HG03159 (cell line): ENCODE data around the gene HBM.
"Not testable (repeated sequence)": the region's sequence is repeated elsewhere in the genome, so short reads cannot be mapped to it uniquely, and the experiment has no call there.

Source experiments
- ATAC-seq: cut with Tn5 transposase; IDR thresholded peaks from one replicate; pipeline ENCODE4 v1.9.1; 2021; ENCODE audit warnings: mild to moderate bottlenecking, moderate library complexity; ENCODE audit not compliant: unreplicated experiment

The HBM gene

DNA sequence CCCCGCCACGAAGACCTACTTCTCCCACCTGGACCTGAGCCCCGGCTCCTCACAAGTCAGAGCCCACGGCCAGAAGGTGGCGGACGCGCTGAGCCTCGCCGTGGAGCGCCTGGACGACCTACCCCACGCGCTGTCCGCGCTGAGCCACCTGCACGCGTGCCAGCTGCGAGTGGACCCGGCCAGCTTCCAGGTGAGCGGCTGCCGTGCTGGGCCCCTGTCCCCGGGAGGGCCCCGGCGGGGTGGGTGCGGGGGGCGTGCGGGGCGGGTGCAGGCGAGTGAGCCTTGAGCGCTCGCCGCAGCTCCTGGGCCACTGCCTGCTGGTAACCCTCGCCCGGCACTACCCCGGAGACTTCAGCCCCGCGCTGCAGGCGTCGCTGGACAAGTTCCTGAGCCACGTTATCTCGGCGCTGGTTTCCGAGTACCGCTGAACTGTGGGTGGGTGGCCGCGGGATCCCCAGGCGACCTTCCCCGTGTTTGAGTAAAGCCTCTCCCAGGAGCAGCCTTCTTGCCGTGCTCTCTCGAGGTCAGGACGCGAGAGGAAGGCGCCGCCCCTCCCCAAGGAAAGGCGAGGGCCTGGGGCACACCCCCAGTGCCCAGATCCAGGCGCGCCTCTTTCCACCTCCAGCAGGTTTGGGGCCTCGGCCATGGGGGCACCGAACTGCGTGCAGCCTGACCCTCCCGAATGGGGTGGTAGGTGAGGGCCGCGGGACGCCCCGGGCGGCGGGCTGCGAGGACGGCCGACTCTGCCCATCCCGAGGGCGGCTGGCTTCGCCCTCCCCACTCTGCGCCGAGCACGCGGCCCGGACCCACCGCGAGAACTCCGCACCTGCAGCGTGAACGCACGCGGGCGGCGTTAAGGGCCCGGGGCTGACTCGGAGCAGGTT is 15.1 kb downstream of the HBM start:
- ATAC-seq: no peak

DNA sequence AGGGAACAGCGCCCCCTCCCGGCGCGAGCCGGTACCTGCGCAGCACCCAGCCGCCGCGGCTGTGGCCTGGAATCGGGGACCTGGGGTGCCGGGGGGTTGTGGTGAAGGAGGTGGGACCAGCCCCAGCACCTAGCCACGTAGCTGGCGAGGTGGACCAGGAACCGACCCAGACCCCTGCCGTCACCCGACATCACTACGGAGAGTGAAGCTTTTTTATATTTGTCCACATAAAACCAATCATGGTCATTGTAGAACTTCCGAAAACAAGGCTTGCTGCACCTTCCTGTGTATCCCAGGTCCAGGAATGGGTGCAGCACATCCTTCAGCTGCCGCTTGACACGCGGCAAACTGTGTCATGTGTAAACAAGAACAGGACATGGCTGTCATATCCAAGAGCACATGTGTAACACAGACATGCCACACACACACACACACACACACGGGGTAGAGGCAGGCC is 15.8 kb downstream of the HBM start:
- no peak for ATAC-seq

DNA sequence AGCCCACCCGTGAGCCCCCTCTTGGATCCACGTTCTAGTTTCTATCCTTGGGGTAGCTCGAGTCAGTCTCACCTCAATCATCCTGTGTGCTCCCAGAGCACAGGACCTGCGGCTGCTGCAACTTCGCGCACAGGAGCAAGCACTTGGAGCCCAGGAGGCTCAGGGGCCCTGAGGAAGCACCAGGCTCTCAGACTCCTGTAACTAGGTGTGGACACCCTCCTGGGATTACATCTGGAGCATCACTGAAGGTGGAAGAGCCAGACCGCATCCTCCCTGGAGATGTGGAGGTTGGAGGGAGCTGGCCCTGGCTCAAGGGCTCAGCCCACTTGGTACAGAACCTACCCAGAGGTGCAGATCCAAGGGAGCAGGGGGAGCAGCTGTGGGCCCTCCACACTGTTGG is 17.2 kb downstream of the HBM start:
- ATAC-seq: no peak

DNA sequence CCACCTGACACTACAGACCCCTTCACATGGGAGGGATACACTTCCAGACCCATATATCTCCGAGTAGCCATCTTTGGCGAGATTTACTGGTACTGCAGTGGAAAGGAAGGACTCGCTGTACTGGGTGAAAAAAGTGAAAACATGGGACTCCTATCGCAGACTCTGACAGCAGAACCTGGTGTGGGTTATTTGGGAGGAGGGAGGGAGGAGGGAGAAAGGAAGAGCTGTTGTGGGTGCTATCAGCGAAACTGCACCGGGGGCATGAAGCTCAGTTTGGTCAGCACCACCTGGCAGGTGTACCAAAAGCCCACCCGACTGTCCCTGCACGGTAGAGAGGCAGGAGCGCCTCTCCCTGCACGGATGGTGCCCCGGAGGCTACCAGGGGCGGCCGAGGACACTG is 19.4 kb downstream of the HBM start:
- ATAC-seq: no peak

DNA sequence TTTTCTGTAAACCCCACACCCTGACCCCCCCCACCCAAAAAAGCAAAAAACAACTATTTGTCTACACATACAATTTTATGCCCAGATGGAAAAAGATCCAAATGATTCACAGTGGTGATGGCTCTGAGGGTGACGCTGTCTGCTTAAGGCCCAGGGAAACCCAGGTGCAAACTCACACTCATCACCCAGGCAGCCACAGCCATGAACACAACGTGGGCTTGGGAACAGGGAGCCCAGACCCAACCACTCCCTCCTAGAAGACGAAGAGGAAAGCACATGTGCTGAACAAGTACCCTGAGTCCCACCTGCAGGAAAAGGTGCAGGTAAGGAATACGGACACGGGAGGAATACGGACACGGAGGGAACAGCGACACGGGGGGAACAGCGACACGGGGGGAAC is 19.9 kb downstream of the HBM start:
- no peak for ATAC-seq

DNA sequence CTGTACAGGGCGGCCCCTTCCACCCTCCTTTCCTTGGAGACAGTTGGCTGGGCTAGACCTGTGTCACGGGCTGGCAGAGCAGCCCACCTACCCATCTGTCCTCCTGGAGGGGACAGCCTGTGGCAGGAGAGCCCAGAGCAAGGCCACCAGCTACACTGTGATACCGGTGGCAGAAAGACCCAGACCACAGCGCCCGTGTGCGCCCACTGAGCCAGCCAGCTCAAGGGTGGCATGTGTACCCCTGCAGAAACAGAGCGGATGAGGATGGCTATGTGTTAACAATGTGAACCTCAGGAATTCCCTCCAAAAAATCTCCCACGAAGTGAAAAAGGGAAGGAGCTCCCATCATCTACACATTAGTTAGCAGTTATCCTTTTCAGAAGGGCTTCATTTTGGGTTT is 21.6 kb downstream of the HBM start:
- no peak for ATAC-seq

DNA sequence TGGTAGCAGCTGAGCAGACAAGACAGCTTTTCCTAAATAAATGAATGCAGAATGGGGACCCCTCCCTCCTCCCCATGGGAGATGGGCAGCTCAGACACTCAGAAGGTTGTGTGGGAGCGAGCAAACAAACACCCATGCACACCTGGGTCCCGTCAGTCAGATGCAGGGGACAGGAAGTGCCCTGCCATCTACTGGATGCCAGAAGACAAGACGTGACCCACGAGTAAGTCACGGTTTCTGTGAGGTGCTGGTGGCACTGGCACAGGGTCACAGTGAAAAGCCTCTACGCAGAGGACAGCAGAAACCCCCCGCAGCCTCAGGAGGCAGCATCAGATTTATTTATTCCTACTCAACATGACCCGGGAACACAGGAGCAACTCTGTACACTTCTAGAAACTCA is 22.9 kb downstream of the HBM start:
- ATAC-seq: no peak

DNA sequence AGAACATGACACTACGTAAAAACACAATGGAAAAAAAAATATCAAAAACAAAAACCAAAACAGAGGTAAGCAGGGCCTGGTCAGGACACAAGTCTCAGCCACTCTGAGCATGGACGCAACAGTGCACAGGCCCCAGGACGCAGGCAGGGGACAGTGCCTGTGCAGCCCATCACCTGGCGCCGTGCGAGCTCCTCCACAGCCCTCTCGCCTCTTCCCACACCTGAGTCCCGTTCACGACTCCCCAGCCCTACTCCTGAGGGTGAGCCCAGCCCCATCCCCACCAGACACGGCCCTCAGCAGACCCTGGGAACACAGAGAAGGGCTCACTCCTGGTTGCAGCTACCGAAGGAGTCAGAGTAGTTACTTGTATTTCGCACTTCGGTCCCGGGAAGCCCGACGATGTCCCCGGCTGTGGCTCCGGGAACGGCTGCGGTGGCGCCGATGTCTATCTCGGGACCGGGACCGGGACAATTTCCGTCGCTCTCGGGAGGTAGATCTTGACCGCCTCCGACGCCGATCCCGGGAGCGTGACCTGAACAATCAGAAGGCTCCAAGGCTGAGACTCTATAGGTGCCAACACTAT is 23.9 kb downstream of the HBM start:
- ATAC-seq: no peak

DNA sequence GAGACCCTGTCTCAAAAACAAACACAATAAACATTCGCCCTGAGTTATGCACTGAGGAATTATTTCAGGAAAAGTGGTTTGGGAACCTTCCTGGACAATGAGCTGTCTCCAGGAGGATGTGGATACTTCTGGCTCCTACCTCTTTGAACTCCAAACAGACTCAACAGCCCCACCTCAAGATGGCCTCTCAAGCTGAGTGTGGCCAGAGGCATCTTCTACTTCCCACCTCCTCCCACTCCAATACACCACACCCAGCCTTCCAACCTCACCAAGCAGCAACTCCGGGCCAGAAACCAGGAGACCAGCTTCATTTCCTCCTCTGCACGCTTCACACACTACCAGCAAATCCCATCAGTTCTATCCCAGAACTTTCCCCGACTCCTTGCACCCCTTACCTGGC is 26.1 kb downstream of the HBM start:
- ATAC-seq: no peak

DNA sequence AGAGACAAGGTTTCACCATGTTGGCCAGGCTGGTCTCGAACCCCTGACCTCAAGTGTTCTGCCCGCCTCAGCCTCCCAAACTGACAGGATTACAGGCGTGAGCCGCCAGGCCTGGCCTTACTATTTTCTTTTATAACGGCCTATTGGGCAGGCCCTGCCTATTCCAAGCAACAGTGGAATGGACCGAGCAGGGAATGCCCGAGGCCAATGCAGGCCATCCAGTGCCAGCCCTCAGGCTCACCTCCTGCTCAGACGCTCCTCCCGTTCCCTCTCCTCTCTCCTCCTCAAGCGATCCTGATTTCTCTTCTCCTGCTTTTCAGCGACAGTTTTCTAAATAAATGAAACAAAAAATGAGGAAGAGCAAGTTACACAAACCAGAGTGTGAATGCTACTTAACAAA is 26.9 kb downstream of the HBM start:
- ATAC-seq: no peak

DNA sequence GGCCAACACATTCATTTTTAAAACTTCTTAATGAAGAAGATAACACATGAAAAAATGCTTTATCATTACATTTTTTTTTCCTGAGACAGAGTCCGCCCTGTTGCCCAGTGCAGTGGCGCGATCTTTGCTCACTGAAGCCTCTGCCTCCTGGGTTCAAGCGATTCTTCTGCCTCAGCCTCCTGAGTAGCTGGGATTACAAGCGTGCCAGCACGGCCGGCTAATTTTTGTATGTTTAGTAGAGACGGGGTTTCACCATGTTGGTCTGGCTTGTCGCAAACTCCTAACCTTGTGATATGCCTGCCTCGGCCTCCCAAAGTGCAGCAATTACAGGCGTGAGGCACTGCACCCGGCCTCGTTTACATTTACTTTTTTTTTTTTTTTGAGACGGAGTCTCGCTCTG is 27.7 kb downstream of the HBM start:
- no peak for ATAC-seq

DNA sequence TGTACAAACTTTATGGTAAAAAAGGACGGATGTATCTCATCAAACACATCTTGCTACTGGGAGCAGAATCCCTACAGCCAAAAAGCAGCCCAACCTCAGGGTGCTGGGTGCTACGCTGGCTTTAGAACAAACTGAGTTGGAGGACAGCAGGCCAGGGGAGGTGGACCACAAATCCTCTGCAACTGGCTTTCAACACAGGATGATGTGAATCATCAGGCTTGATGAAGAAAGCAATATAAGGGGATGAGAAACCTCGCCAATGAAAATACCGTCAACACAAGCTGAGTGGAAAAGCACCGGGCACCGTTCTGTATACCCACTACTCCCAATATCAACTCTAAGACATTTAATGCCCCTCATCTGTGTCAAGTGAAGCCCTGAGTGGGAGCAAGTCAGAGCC is 28.7 kb downstream of the HBM start:
- no peak for ATAC-seq

DNA sequence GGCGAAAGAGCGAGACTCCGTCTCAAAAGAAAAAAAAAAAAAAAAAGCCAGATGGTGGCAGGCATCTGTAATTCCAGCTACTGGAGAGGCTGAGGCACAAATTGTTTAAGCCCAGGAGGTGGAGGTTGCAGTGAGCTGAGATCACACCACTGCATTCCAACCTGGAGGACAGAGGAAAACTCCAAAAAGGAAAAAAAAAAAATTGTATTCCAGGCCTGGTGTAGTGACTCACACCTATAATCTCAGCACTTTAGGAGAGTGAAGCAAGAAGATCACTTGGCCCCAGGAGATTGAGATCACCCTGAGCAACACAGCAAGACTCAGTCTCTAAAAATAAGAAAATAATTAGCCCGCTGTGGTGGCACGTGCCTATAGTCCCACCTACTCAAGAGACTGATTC is 34.6 kb downstream of the HBM start:
- no peak for ATAC-seq

DNA sequence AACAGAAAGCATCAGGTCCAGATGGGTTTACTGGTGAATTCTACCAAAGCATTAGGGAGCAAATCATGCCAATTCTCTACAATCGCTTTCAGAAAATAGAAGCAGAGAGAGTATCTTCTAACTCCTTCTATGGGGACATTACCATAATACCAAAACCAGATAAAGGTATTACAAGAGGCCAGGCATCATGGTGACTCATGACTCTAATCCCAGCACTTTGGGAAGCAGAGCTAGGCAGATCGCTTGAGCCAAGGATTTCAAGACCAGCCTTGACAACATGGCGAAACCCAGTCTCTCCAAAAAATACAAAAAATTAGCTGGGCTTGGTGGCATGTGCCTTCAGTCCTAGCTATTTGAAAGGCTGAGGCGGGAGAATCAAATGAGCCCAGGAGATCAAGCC is 37.5 kb downstream of the HBM start:
- no peak for ATAC-seq

DNA sequence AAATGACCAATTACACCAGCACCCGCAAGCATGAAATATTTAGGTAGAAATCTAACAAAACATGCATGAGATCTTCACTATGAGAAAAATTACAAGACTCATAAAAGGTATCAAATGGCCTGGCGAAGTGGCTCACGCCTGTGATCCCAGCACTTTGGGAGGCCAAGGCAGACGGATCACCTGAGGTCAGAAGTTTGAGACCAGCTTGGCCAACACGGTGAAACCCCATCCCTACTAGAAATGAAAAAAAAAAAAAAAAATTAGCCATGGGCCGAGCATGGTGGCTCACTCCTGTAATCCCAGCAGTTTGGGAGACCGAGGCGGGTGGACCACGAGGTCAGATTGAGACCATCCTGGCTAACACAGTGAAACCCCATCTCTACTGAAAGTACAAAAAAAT is 38.3 kb downstream of the HBM start:
- not testable (repeated sequence) for ATAC-seq

DNA sequence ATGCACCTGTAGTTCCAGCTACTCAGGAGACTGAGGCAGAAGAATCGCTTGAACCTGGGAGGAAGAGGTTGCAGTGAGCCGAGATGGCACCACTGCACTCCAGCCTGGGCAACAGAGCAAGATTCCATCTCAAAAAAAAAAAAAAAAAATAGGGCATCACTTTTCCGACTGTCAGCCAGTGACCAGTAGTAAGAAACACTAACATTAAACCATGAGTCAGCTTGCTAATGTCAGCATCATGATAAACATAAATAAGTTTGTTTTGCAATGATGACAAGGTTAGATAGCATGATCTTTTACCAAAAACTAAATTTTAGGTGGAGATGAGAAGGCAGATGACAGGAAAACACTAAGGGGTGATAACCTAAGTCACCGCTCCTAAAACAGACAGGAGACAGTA is 43.6 kb downstream of the HBM start:
- ATAC-seq: not testable (repeated sequence)

DNA sequence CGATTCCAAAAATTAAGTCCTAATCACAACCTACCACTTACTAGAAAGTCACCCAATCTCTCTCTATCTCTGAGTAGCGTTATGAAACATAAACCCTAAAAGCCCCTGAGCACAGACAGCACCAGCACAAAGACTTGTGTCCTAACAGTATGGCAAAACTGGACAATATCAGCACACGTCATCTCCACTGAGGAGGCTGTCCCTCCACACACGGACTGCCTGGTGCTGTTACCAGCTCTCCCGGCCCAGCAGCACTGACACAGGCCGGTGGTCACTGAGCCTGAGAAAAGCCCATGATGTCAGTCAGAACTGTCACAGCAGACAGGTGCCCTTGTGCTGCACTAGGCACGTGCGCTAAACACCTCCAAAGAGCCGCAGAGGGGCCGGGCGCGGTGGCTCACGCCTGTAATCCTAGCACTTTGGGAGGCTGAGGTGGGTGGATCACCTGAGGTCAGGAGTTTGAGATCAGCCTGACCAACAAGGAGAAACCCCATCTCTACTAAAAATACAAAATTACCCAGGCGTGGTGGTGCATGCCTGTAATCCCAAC is 45.9 kb downstream of the HBM start:
- not testable (repeated sequence) for ATAC-seq

DNA sequence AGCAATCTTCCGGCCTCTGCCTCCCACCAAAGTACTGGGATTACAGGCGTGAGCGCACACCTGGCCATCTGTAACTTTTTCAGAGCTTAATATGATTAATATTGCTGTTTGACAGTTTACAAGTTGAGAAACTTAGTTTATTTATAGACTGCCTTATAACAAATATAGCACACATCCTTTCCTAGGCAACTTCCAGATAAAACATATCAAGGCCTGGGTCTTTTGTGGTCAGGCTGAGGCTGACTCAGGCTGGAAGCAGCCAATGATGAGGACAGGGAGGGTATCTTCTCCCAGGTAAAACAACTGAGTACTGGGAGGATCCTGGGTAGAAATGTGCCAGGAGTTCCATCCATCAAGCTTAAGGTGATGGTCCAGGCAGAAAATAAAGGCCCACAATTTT is 47.2 kb downstream of the HBM start:
- no peak for ATAC-seq
